ENCODE data around the gene TFB2M.
"Not testable (repeated sequence)": the region's sequence is repeated elsewhere in the genome, so short reads cannot be mapped to it uniquely, and the experiment has no call there.

TFB2M gene

DNA sequence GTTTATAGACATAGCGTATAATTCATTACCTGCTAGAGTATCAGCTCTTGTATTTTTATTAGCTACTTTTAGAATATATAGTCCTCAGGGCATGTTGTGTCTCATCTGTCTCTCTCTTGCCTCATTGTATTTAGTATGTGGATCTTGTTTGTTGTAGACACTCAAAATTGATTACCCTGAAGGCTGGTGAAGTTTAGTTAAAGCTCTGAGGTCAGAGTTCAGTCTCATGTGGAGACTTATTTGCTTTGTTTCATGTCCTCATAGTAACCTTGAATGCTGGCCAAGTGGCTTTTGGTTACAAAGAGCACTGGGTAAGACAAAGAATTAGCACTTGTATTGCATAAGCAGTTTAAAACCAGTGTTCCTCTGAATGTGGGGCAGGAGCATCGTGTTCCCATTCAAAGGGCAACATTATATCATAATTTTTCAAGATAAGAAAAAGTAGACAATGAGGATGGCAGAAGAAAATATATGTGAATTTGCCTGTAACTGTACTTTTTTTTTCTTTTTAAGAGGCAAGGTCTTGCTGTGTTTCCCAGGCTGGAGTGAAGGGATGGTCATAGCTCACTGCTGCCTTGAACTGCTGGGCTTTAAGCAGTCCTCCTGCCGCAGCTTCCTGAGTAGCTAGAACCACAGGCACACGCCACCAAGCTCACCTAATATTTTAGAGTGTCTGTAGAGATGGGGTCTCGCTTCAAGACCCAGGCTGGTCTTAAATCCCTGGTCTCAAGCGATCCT is 17.6 kb upstream of the TFB2M start:
- no peak for DNase-seq (ENCODE audit: low read depth in 3 of 3, low spot score in 1 of 3)

DNA sequence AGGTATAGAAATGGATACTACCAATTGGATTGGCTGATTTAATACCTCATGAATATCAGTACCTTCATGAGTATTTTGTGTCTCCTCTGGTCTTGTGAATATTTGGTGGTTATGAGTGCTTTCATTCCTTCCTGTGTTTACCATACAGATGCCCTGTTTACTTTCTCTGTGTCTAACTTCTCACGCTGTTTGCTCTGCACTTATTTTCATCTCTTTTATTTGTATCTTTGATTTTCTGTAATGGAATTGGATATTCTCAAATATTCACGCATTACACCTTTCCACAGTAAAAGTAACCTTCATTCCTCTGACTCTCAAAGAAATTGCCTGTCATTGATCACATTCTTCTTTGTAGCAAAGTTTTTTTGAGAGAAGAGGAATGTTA is 17.0 kb upstream of the TFB2M start:
- DNase-seq (ENCODE audit: low read depth in 3 of 3, low spot score in 1 of 3): no peak

DNA sequence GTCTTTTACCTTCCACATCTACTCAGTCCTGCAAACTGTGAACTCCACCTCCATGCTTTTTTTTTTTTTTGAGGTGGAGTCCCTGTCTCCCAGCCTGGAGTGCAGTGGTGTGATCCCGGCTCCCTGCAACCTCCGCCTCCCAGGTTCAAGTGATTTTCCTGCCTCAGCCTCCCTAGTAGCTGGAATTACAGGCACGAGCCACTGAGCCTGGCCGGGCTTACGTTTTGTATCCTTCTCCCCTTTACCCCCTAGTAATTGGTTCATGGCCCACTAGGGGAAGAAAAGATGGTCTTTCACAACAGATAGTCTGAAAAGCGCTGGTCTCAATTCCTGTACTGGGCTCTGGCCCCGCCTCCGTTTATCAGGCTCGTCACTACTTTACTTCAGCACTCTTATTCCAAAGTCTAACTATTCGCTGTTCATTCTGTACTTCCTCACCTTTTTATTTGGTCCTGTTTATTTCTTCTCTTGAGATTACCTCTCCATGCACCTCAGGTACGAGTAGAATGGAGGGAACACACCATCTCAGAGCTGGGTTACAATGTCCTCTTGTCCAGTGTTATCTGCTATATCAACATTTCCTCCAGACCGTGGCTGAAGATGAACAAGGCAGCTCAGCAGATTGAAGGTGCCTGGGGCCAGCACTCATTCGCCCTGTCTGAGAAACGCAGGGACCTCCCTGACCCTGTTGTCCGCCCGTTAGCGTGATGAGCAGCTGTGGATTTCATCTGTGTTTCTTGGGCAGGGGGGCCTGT is 16.4 kb upstream of the TFB2M start:
- DNase-seq (ENCODE audit: low read depth in 3 of 3, low spot score in 1 of 3): no peak

DNA sequence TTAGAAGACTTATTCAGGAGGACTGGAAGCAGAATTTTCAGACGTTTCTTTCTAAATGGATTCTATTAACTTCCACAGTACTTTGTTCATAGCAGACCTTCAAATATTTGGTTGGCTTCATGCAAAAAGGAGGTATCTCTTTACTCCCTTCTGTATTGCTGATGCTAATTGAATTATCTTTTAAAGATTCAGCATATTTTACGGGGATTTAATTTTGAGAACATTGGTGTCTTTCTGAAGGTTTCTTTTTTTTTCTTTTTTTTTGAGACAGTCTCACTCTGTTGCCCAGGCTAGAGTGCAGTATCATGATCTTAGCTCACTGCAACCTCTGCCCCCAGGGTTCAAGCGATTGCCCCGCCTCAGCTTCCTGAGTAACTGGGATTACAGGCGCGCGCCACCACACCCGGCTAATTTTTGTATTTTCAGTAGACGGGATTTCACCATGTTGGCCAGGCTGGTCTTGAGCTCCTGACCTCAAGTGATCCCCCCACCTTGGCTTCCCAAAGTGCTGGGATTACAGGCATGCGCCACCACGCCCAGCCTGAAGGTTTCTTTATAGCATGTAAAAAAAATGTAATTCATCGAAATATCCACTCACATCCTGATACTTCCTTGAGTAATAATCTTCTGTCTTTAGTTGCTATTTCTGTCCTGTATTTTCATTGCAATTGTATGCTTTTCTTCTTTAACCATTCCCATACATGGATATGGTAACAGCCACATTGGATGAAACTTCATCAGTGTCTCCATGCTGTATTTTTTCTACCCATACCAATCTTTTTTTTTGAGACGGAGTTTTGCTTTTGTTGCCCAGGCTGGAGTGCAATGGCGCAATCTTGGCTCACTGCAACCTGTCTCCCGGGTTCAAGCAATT is 14.7 kb upstream of the TFB2M start:
- DNase-seq (ENCODE audit: low read depth in 3 of 3, low spot score in 1 of 3): no peak

DNA sequence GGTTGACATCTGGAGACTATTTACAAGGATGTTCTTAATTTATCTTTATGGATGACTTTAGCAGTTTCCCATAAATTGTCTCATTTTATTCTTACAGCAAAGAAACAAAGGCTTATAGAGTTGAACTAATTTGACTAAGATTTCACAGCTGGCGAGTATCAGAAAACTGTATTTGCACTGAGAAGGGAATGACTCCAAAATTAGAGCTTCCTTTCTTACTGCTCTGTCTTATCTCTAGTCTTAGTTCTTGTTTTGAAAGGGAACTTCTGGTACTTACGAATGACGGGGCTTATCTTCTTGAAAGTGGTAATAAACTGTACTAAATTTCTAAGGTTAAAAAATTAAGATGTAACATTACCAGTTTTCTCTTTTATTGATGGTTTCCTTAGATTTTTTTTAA is 13.8 kb upstream of the TFB2M start:
- no peak for DNase-seq (ENCODE audit: low read depth in 3 of 3, low spot score in 1 of 3)

DNA sequence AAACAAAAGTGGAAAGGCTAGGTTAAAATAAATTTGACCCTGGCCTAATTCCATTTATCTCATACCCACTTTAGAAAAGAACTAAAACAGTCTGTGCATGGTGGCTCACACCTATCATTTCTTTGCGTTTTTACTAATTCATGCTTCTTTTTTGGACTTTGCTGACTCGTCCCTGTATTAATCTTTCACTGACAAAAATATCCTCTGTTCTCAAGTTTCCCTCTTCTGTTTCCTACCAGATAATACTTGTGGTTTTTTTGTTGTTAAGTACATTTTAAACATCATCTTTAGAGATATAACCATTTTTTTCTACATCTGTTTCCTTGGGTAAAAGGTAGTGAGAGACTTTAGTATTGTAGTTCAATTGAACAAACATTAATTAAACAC is 11.7 kb upstream of the TFB2M start:
- DNase-seq (ENCODE audit: low read depth in 3 of 3, low spot score in 1 of 3): no peak

DNA sequence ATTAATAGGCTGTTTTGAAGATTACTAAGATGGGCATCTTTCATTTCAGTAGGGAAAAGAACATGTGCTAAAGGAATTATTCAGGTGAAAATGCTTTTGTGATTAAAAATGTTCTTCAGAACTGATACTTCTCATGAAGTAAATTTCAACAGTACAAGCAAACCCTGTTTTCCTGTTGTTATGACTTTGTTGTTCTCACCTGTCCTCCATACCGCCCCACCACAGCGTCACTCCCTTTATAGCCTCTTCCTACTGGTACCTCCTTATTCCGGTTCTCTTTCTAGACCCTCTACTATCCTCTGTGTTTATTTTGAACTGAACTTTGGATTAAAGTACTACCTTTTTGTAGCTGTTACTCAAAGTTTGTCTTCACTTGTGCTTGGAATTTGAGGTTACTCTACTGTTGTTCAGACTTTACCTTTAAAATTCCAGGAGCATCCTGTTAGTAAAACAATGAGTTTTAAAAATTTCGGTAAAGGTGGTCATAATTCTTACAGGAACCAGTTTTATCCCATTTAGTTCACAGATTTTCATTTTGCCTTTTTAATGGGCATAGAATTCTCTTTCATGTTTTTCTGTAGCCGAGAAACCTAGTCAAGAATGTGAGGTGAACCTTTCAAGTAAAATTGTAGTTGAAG is 11.1 kb upstream of the TFB2M start:
- DNase-seq (ENCODE audit: low read depth in 3 of 3, low spot score in 1 of 3): no peak

DNA sequence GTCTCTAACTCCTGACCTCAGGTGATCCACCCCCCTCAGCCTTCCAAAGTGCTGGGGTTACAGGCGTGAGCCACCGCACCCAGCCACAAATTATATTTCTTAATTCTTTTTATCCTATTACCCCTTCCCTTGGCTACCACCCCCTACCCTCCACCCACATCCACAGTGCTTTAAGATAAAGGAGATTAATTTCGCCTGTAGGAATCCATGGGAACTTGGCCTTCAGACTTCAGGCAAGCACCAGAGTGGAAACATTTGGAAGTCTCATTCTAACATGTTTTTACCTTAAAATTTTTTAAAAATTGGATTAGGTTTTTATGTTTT is 10.6 kb upstream of the TFB2M start:
- DNase-seq (ENCODE audit: low read depth in 3 of 3, low spot score in 1 of 3): no peak

DNA sequence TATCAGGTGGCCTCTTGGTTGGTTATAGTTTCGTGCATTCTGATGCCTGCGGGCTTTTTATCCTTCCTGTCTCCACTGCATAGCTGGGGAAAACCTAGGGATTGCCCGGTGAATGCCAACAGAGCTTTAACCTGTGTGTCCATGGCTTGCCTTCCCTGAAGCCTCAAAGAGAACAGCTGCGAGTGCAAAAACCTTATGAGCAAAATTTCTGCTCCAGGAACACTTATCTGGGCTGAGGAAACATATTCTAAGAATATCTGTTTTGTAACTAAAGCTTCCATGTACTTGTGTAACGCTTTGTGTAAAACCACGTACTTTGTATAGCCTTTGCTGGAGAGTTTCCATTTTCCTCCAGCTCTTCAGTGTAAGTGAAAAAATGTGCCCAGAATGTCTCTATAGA is 7.4 kb upstream of the TFB2M start:
- DNase-seq (ENCODE audit: low read depth in 3 of 3, low spot score in 1 of 3): no peak

DNA sequence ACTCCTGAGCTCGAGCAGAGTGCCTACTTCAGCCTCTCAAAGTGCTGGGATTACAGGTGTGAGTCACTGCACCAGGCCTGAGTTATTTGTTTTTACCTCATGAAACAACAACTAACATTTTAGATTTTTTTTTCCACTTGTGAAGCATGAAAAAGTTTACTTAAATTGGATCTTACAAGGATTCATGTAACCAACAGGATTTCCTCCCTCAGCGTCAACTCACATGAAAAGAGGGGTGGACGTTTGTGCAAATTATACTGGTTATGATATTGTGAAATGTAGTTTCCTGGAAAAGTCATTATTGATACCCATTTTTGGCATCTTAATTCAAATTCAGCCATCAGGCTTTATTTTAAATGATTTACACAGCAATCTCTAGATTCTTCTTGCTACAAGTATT is 6.7 kb upstream of the TFB2M start:
- no peak for DNase-seq (ENCODE audit: low read depth in 3 of 3, low spot score in 1 of 3)

DNA sequence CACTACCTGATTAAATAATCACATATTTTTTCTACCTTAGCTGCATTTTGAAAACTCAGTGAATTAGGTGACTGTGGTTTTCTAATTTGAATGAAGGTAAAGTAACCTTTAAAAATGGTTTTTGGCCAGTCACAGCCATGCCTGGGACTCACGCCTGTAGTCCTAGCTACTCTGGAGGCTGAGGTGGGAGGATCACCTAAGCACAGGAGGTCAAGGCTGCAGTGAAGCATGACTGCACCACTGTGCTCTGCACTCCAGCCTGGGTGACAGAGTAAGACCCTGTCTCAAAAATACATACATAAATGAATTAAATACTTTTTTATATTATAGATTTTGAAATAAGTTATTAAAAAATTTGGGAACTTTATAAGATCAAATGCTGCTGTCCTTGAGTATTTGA is 5.9 kb upstream of the TFB2M start:
- no peak for DNase-seq (ENCODE audit: low read depth in 3 of 3, low spot score in 1 of 3)

DNA sequence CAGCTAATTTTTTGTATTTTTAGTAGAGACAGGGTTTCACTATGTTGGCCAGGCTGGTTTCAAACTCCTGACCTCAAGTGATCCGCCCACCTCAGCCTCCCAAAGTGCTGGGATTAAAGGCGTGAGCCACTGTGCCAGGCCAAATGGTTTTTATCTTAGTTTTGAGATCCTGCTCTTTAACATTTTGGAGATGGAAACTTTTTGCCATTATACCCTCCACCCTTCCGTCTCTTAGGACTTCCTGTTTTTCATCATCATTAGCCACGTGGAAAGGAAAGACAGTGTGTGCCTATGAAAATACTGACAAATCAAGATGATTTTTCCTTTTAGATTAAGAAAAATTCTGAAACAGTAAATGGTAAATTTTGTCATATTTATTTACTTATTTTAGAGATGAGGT is 5.2 kb upstream of the TFB2M start:
- DNase-seq (ENCODE audit: low read depth in 3 of 3, low spot score in 1 of 3): not testable (repeated sequence)

DNA sequence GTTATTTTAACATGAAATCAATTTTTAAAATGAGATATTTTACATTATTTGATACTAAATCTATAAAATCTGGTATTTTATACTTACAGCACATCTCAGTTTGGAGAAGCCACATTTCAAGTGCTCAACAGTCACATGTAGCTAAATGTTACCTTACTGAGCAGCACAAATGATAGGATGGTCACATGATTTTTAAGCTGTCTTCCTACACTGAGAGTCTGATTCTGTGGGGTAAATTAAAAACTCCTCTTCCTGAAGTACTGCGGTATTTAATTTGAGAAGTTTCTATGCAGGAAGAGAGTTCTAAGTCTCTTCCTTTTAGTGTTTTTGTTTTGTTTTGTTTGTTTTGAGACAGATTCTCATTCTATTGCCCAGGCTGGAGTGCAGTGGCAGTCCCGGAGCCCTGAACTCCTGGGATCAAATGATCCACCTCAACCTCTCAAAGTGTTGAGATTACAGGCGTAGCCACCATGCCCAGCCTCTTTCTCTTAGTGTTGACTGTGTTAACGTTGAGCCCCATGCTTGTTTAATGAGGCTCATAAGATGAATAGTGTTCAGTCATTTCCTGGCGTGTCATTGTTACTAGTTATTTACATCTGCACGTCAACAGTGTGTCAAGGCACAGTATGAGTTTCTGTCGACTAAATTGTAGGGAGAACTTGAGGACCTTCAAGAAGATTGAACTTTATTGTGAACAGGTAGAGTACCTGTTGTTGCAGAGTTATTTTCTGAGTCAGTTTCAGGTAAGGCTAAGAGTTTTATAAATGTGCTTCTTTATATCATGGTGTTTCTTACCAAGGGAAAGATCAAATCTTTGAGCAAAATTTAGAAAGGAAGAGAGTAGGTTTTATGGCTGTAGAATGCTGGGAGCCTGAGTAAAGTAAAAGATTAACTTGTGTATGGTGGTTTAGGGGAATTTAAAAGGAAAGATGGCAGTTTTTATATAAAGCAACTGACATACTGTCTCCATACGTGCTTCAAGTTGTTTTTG is 3.5 kb upstream of the TFB2M start:
- DNase-seq (ENCODE audit: low read depth in 3 of 3, low spot score in 1 of 3): no peak

DNA sequence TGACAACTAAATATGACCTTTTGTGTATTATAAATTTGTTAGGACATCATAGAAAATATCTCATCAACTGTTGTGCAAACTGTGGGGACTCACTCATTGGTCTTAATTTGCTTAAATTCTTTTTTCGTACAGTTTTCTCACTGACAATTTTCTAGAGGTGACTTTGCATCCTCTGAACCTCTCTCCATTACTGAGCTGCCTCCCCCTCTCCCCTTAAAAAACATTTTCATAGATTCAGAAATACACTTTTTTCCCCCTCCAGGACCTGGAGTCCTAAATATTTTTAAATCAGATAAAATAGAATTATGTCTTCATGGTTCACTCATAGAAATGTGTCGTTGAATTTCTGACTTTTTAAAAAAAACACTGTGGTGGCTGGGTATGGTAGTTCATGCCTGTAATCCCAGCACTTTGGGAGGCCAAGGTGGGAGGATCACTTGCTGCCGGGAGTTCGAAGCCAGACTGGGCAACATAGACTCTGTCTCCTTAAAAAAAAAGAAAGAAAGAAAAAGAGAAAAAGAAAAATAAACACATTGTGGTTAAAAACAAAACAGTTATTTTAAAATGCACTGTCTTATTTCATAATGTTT is 1.7 kb upstream of the TFB2M start:
- no peak for DNase-seq (ENCODE audit: low read depth in 3 of 3, low spot score in 1 of 3)

DNA sequence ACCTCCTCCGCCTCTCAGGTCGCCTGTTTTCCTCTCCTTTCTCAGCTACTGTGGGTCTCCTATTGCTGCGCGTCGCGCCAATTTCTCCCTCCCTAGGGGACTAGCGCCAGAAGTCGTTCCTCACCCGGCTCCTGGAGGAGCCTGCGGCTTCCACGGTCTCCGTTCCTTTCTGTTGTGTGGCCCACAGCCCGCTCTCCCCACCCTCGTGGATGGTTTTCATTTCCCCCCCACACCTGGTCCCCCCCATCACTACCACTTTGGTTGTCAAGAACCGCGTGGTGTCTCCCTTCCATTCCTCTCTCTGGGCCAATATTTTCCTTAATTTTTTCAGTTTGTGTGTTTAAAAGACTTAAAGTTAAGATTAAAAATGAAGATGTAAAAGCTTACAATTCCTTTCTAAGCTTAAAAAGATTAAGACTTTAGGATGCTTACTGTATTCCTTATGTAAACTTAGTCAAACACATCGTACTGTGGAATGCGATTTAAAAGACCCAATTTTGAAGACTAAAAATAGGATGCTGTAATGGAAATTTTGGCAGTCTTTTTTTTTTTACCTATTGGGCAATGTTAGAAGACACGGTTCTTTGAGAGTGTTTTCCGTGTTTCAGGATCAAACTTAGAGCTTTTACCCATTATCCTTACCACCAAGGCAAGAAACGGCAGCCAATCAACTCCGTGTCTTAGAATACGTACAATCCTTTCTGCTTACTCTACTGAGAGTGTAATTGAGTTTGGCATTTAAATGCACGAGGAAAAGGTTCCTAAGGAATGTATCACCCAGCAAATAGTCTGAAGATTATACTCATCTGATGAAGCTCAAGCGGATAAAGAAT is 968 bp upstream of the TFB2M start:
- DNase-seq (ENCODE audit: low read depth in 3 of 3, low spot score in 1 of 3): no peak

DNA sequence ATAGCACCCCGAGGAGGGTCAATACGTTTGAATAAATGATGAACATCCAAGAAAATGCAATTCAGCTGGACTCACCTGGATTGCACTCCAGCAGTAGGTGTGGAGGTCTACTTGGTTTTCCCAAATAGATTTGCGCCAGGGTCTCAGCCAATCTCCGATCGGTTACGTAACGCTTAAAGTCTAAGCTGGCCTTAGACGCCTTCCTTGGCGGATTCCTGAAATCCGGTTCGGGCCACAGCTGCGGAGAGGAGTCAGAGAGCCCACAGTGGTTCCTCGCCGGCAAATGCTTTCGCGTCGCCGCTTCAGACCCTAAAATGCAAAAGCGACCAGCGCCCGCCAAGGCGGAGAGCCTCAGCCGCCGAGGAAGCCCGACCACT is 322 bp downstream of the TFB2M start:
- DNase-seq (ENCODE audit: low read depth in 3 of 3, low spot score in 1 of 3): no peak

DNA sequence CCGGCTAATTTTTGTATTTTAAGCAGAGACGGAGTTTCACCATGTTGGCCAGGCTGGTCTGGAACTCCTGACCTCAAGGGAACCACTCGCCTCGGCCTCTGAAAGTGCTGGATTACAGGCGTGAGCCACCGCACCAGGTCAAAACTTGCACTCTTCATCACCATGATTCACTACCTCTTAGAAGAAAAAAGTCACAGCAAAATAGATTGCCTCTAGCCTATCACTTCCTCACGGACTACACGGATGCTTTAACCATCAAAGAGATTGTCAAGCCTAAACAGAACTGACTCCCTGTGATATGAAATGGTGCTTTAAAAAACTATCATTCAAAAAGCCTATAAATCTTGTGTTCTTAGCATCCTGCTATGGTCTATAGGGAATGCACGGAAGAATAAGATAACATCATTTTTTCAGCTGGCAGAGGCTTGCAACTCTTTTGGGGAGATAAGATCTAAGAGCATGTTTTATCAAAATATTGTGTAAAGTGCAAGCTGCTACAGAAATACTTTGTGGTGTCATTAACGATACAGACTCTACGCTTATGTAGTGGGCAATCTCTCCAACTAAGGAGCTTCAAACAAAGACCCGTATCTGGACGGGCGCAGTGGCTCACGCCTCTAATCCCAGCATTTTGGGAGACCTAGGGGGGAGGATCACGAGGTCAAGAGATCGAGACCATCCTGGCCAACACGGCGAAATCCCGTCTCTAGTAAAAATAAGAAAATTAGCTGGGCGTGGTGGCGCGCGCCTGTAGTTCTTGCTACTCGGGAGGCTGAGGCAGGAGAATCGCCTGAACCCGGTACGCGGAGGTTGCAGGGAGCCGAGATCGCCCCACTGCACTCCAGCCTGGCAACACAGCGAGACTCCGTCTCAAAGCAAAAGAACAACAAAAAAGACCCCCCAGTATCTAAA is 966 bp downstream of the TFB2M start:
- no peak for DNase-seq (ENCODE audit: low read depth in 3 of 3, low spot score in 1 of 3)

DNA sequence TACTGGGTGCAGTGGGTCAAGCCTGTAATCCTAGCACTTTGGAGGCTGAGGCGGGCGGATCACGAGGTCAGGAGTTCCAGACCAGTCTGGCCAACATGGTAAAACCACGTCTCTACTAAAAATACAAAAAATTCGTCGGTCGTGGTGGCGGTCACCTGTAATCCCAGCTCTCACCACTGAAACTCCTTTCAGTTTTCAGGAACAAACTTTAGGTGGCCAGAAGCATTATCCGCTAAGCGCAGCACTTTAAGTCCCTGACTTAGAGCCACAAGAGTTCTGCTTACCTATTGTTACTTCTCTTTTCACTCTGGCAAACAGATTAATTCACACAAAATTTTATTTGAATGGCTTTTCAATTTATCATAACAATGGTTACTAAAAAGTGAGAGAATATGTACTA is 5.2 kb downstream of the TFB2M start:
- not testable (repeated sequence) for DNase-seq (ENCODE audit: low read depth in 3 of 3, low spot score in 1 of 3)

Data from stimulated activated CD4-positive, alpha-beta T cell treated with anti-CD3 and anti-CD28 coated beads, TNF-alpha, amount 100 ng/mL, for 1 hour (primary cell).